Measurements from ENCODE around the gene EPAS1. TPM values are rescaled to one million over a fixed set of nuclear protein-coding genes. Genes with fewer than 3 reads are reported as not detected.

Gene EPAS1
- total RNA-seq, 1 donor from 2014 or later = 0.15 TPM

DNA sequence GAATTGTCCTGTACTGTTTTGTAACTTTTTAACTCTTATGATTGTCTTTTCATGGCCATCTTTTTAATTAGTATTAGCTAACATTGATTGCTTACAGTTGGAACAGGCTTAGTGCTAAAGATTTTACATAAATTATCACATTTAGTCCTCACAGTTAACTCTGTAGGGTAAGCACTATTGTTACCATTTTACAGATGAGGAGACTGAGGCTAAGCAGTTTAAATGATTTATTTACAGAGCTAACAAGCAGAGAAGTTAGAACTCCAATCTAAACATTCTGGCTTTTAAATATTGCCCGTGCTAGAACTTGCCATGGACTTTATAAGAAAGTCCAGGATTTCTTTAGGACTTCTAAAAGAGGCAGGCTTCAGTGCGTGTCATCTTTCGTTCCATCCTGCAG is 48.6 kb downstream of the EPAS1 start:
- Histone ChIP-seq H3K9me3 (ENCODE audit: low read depth) (no peaks in the 10 kb centered on the region), H3K4me3 (no peak overlapping the region), H4K20me1 (ENCODE audit: low read depth) (no peaks in the 10 kb centered on the region), H3K4me2 (no peak overlapping the region), H3K27ac (no peak overlapping the region), H3K79me2 (ENCODE audit: low read depth) (no peaks in the 10 kb centered on the region), H3K27me3 (no peaks in the 10 kb centered on the region), H3K9ac (no peak overlapping the region), H3K36me3 (no peaks in the 10 kb centered on the region), H3K4me1 (peaks cover 6% of the 10 kb centered on the region), H3F3A (ENCODE audit: low read depth) (no peaks in the 10 kb centered on the region), H2AFZ (replicated peaks) (no peak overlapping the region)
- no peak for DNase-seq (ENCODE audit: low spot score)
- Mint-ChIP-seq H3K4me3 (no peak overlapping the region), H3K4me1 (no peaks in the 10 kb centered on the region), H3K27ac (no peak overlapping the region), H3K36me3 (no peaks in the 10 kb centered on the region), H3K9me3 (no peaks in the 10 kb centered on the region), H3K27me3 (ENCODE audit: insufficient read depth, low read depth) (peaks cover 6% of the 10 kb centered on the region)
- TF ChIP-seq EZH2 (IDR thresholded peaks at IDR 0.05) = no peak
- TF ChIP-seq CTCF (IDR thresholded peaks at IDR 0.05) = no peak
- TF ChIP-seq EZH2phosphoT487 (IDR thresholded peaks at IDR 0.05) = no peak

DNA sequence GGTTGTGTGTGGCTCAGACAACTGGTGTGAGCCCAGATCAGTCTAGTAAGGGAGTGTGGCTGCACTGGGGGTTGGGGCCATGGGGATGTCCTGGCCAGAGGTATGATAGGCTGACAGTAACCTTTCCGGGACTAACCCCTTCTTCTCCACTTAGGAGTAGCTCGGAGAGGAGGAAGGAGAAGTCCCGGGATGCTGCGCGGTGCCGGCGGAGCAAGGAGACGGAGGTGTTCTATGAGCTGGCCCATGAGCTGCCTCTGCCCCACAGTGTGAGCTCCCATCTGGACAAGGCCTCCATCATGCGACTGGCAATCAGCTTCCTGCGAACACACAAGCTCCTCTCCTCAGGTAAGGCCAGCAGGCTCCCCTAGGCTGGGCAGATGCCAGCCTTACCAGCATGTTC is 49.5 kb downstream of the EPAS1 start:
- Mint-ChIP-seq H3K27ac (no peak overlapping the region), H3K9me3 (no peaks in the 10 kb centered on the region), H3K4me1 (peaks cover 4% of the 10 kb centered on the region), H3K36me3 (no peaks in the 10 kb centered on the region), H3K27me3 (ENCODE audit: insufficient read depth, low read depth) (peaks cover 9% of the 10 kb centered on the region), H3K4me3 (no peak overlapping the region)
- DNase-seq (ENCODE audit: low spot score) = no peak
- no peak overlapping the region for H3K9ac ChIP-seq
- no peaks in the 10 kb centered on the region for H3K27me3 ChIP-seq
- H2AFZ ChIP-seq (replicated peaks) = no peak overlapping the region
- H3K4me2 ChIP-seq = no peak overlapping the region
- no peak overlapping the region for H3K27ac ChIP-seq
- no peaks in the 10 kb centered on the region for H3K79me2 ChIP-seq (ENCODE audit: low read depth)
- TF ChIP-seq EZH2 (IDR thresholded peaks at IDR 0.05) (no peak), CTCF (IDR thresholded peaks at IDR 0.05) (no peak)
- H3K36me3 ChIP-seq = no peaks in the 10 kb centered on the region
- H3F3A ChIP-seq (ENCODE audit: low read depth) = no peaks in the 10 kb centered on the region
- peaks cover 6% of the 10 kb centered on the region for H3K4me1 ChIP-seq
- no peak overlapping the region for H3K4me3 ChIP-seq
- H3K9me3 ChIP-seq (ENCODE audit: low read depth) = no peaks in the 10 kb centered on the region
- no peaks in the 10 kb centered on the region for H4K20me1 ChIP-seq (ENCODE audit: low read depth)

GRCh38 chr2:46347648-46348280 is 50.6 kb downstream of the EPAS1 start:
- Histone ChIP-seq H3F3A (ENCODE audit: low read depth) (no peaks in the 10 kb centered on the region), H3K9me3 (ENCODE audit: low read depth) (no peaks in the 10 kb centered on the region), H3K4me3 (no peak overlapping the region), H2AFZ (replicated peaks) (no peak overlapping the region), H3K4me2 (no peak overlapping the region), H3K79me2 (ENCODE audit: low read depth) (no peaks in the 10 kb centered on the region), H3K27ac (no peak overlapping the region), H3K36me3 (no peaks in the 10 kb centered on the region), H3K4me1 (no peaks in the 10 kb centered on the region), H4K20me1 (ENCODE audit: low read depth) (no peaks in the 10 kb centered on the region), H3K27me3 (no peaks in the 10 kb centered on the region), H3K9ac (no peak overlapping the region)
- Mint-ChIP-seq H3K9me3 (no peaks in the 10 kb centered on the region), H3K27me3 (ENCODE audit: insufficient read depth, low read depth) (peaks cover 9% of the 10 kb centered on the region), H3K36me3 (no peaks in the 10 kb centered on the region), H3K4me3 (no peak overlapping the region), H3K27ac (no peak overlapping the region), H3K4me1 (peaks cover 4% of the 10 kb centered on the region)
- no peak for TF ChIP-seq CTCF (IDR thresholded peaks at IDR 0.05)
- no peak for TF ChIP-seq EZH2 (IDR thresholded peaks at IDR 0.05)
- TF ChIP-seq EZH2phosphoT487 (IDR thresholded peaks at IDR 0.05) = no peak
- no peak for DNase-seq (ENCODE audit: low spot score)
